GM12891 (cell line): ENCODE measurements around the gene ITGB1BP1.

ENCODE experiments used
- PAX5 ChIP-seq: IDR thresholded peaks from 2 replicates; pipeline ENCODE4 v1.6.1; 2011; ENCODE audit warnings: low read length, moderate library complexity, mild to moderate bottlenecking; ENCODE audit not compliant: insufficient read depth, severe bottlenecking
- POLR2A ChIP-seq: IDR thresholded peaks from 2 replicates; pipeline ENCODE4 v1.6.1; 2011; ENCODE audit warnings: low read depth, low read length, control low read depth
- POLR2AphosphoS5 ChIP-seq: IDR thresholded peaks from 2 replicates; pipeline ENCODE4 v1.6.1; 2011; ENCODE audit warnings: low read depth, low read length, control low read depth
- SPI1 ChIP-seq: IDR thresholded peaks from 2 replicates; pipeline ENCODE4 v1.6.1; 2011; ENCODE audit warnings: low read depth, low read length, control low read depth
- TAF1 ChIP-seq: IDR thresholded peaks from 2 replicates; pipeline ENCODE4 v1.6.1; 2011; ENCODE audit warnings: low read depth, low read length, control low read depth

DNA sequence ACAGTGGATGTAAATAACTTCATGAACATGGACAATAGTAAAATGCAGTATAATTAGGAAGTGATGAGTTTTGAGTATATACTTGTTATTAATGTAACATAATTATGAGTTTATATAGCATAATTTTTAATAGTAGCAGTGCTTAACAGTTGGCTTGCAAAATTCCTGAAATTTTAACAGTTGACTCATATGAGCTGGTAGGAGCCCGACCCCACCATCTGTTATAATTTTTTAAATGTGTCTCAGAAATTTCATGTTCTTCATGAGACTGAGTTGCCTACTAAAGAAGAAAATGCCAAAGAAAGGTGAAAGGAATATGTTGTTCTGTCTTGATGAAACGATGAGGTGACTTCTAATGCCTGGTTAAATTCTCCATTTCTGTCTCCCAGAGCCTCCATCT is 62.6 kb downstream of the ITGB1BP1 start:
- no peak for TF ChIP-seq POLR2AphosphoS5
- TF ChIP-seq POLR2A: no peak
- TF ChIP-seq TAF1: no peak
- TF ChIP-seq PAX5: no peak
- no peak for TF ChIP-seq SPI1
